ENCODE data around the gene MAPRE3.

The MAPRE3 gene

GRCh38 chr2:26957534-26957933 lies 12.9 kb upstream of the MAPRE3 start:
- no peaks in the 10 kb centered on the region for H3K79me2 ChIP-seq (ENCODE audit: low read length)
- H3K27ac ChIP-seq (ENCODE audit: low read length): no peak overlapping the region
- H4K20me1 ChIP-seq (ENCODE audit: insufficient read depth, low read length): no peaks in the 10 kb centered on the region
- H3K4me3 ChIP-seq (ENCODE audit: low read length): no peak overlapping the region
- no peak for TF ChIP-seq EZH2phosphoT487 (IDR thresholded peaks at IDR 0.05; ENCODE audit: low read depth)
- no peak for TF ChIP-seq CTCF (IDR thresholded peaks at IDR 0.05; ENCODE audit: low read depth, low read length)
- no peak overlapping the region for H2AFZ ChIP-seq (ENCODE audit: low read depth, low read length)
- no peak overlapping the region for H3K4me2 ChIP-seq (ENCODE audit: low read length)
- H3K9ac ChIP-seq (ENCODE audit: low read length): no peak overlapping the region
- H3K36me3 ChIP-seq (replicated peaks; ENCODE audit: low read depth, low read length): no peaks in the 10 kb centered on the region
- peaks cover 4% of the 10 kb centered on the region for H3K4me1 ChIP-seq (ENCODE audit: low read length)
- H3K9me3 ChIP-seq (ENCODE audit: insufficient read depth, low read length): no peaks in the 10 kb centered on the region
- H3K27me3 ChIP-seq (ENCODE audit: low read depth, low read length): peaks cover 50% of the 10 kb centered on the region

- H3K9me3 ChIP-seq (ENCODE audit: insufficient read depth, low read length): no peaks in the 10 kb centered on the region
- H3K4me3 ChIP-seq (ENCODE audit: low read length): no peak overlapping the region
- no peaks in the 10 kb centered on the region for H4K20me1 ChIP-seq (ENCODE audit: insufficient read depth, low read length)
These were observed 11.1 kb upstream of the MAPRE3 start for GRCh38 chr2:26959331-26959730.

GRCh38 chr2:26964446-26965130 lies 5.8 kb upstream of the MAPRE3 start:
- no peaks in the 10 kb centered on the region for H3K36me3 ChIP-seq (replicated peaks; ENCODE audit: low read depth, low read length)
- H3K4me2 ChIP-seq (ENCODE audit: low read length): no peak overlapping the region
- H4K20me1 ChIP-seq (ENCODE audit: insufficient read depth, low read length): no peaks in the 10 kb centered on the region
- peaks cover 27% of the 10 kb centered on the region for H3K27me3 ChIP-seq (ENCODE audit: low read depth, low read length)
- no peaks in the 10 kb centered on the region for H3K9me3 ChIP-seq (ENCODE audit: insufficient read depth, low read length)
- TF ChIP-seq CTCF (IDR thresholded peaks at IDR 0.05; ENCODE audit: low read depth, low read length) (no peak), EZH2phosphoT487 (IDR thresholded peaks at IDR 0.05; ENCODE audit: low read depth) (no peak)
- H3K4me3 ChIP-seq (ENCODE audit: low read length): no peak overlapping the region
- H3K79me2 ChIP-seq (ENCODE audit: low read length): no peaks in the 10 kb centered on the region
- H3K27ac ChIP-seq (ENCODE audit: low read length): no peak overlapping the region
- H3K9ac ChIP-seq (ENCODE audit: low read length): no peak overlapping the region
- H2AFZ ChIP-seq (ENCODE audit: low read depth, low read length): no peak overlapping the region
- H3K4me1 ChIP-seq (ENCODE audit: low read length): peaks cover under 1% of the 10 kb centered on the region; the same call in 1 of the 2 replicates

More at GRCh38 chr2:26959331-26959730, 11.1 kb upstream of the MAPRE3 start:
- no peaks in the 10 kb centered on the region for H3K79me2 ChIP-seq (ENCODE audit: low read length)
- peaks cover 43% of the 10 kb centered on the region for H3K27me3 ChIP-seq (ENCODE audit: low read depth, low read length)
- no peak overlapping the region for H2AFZ ChIP-seq (ENCODE audit: low read depth, low read length)
- no peak overlapping the region for H3K27ac ChIP-seq (ENCODE audit: low read length)
- no peaks in the 10 kb centered on the region for H3K36me3 ChIP-seq (replicated peaks; ENCODE audit: low read depth, low read length)
- TF ChIP-seq CTCF (IDR thresholded peaks at IDR 0.05; ENCODE audit: low read depth, low read length) (no peak), EZH2phosphoT487 (IDR thresholded peaks at IDR 0.05; ENCODE audit: low read depth) (no peak)
- peaks cover 4% of the 10 kb centered on the region for H3K4me1 ChIP-seq (ENCODE audit: low read length)
- H3K4me2 ChIP-seq (ENCODE audit: low read length): no peak overlapping the region
- no peak overlapping the region for H3K9ac ChIP-seq (ENCODE audit: low read length)

GRCh38 chr2:26968001-26968400 lies 2.4 kb upstream of the MAPRE3 start:
- TF ChIP-seq EZH2phosphoT487 (IDR thresholded peaks at IDR 0.05; ENCODE audit: low read depth): no peak
- no peak for TF ChIP-seq CTCF (IDR thresholded peaks at IDR 0.05; ENCODE audit: low read depth, low read length)
- H3K36me3 ChIP-seq (replicated peaks; ENCODE audit: low read depth, low read length): no peaks in the 10 kb centered on the region
- H3K4me3 ChIP-seq (ENCODE audit: low read length): no peak overlapping the region
- H3K27ac ChIP-seq (ENCODE audit: low read length): no peak overlapping the region
- peaks cover 16% of the 10 kb centered on the region for H3K27me3 ChIP-seq (ENCODE audit: low read depth, low read length)
- no peaks in the 10 kb centered on the region for H3K79me2 ChIP-seq (ENCODE audit: low read length)
- H3K9me3 ChIP-seq (ENCODE audit: insufficient read depth, low read length): no peaks in the 10 kb centered on the region
- H3K4me1 ChIP-seq (ENCODE audit: low read length): peaks cover 7% of the 10 kb centered on the region
- no peak overlapping the region for H3K9ac ChIP-seq (ENCODE audit: low read length)
- no peak overlapping the region for H2AFZ ChIP-seq (ENCODE audit: low read depth, low read length)
- H4K20me1 ChIP-seq (ENCODE audit: insufficient read depth, low read length): no peaks in the 10 kb centered on the region
- no peak overlapping the region for H3K4me2 ChIP-seq (ENCODE audit: low read length)
